Suprapubic skin (tissue), 4 donors: ENCODE data around the gene PRPSAP2.

Experiments used
- CTCF ChIP-seq, 2 donors: fragments of 200-600 bp in 1 of 2; fragments of 450-650 bp in 1 of 2; sonication (generic) in 1 of 2; IDR thresholded peaks; one replicate each; pipeline ENCODE4 v1.5.1; 2016 to 2019; ENCODE audit warnings: antibody characterized with exemption in 2 of 2, mild to moderate bottlenecking in 1 of 2, moderate library complexity in 1 of 2
- POLR2A ChIP-seq, 2 donors: fragments of 450-650 bp; IDR thresholded peaks; one replicate each; pipeline ENCODE4 v1.6.1; 2017; ENCODE audit warnings: antibody characterized with exemption in 2 of 2, mild to moderate bottlenecking in 2 of 2, moderate library complexity in 2 of 2
- POLR2AphosphoS5 ChIP-seq, 3 donors: sonication (generic); formaldehyde crosslinking; IDR thresholded peaks; one replicate each; pipeline ENCODE4 v1.6.1; 2017; ENCODE audit warnings: antibody characterized with exemption in 3 of 3

DNA sequence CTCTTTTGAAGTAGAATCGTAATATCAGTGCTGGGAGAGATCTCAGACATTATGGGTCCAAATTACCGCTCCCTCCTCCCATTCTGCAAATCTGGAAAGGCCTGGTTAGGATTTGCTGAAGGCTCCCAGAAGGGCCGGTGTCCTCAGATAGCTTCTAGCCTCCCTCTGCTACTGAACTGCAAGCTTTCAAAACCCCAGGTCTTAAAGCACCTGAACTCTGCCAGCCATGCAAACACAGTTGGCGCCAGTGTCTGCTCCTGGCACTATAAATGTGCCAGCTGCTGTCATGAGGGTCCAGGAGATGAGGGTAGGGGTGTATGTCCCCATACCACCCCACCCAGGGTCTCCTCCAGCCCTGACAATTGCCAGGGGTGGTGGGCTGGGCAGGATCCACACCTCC, 118.3 kb downstream of the PRPSAP2 start:
- TF ChIP-seq CTCF (IDR thresholded peaks at IDR 0.05) (no peak), POLR2A (IDR thresholded peaks at IDR 0.05) (no peak), POLR2AphosphoS5 (IDR thresholded peaks at IDR 0.05) (no peak)
